DMS114 treated with DMSO at 0.1 percent for 48 hours (cell line): Measurements from ENCODE around the gene SYNM.

Source experiments
- DNase-seq: peaks from one replicate; lab custom pipeline; 2025; ENCODE audit not compliant: unreplicated experiment; lab: John Stamatoyannopoulos, UW

The SYNM gene

DNA sequence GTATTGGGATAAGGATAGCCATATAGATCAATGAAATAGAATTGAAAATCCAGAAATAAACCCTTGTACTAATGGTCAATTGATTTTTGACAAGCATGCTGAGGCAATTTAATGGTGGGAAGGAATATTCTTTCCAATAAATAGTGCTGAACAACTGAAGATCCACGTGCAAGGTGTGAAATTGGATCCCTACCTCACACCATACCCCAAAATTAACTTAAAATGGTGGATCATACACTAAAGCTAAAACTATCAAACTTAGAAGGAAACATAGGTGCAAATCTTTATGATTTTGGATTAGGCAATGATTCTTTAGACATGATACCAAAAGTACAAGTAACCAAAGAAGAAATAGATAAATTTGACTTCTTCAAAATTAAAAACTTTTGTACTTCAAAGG, 22.1 kb upstream of the SYNM start:
- no peak for DNase-seq

DNA sequence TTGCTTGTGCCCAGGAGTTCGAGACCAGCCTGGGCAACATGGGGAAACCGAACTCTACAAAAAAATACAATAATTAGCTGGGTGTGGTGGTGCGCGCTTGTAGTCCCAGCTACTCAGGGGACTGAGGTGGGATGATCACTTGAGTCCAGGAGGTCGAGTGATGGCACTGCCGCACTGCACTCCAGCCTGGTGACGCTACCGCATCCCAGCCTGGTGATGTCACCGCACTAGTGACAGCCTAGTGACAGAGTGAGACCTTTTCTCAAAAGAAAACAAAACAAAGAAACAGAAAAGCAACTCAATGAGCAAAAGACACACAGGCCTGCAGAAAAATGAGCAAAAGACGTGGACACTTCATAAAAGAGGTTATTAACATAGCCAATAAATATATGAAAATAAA, 19.9 kb upstream of the SYNM start:
- no peak for DNase-seq

- DNase-seq, result no peak
Measured at GRCh38 chr15:99085413-99086326, 19.2 kb upstream of the SYNM start.

- no peak for DNase-seq
Measured at GRCh38 chr15:99086327-99086667, 18.6 kb upstream of the SYNM start.

DNA sequence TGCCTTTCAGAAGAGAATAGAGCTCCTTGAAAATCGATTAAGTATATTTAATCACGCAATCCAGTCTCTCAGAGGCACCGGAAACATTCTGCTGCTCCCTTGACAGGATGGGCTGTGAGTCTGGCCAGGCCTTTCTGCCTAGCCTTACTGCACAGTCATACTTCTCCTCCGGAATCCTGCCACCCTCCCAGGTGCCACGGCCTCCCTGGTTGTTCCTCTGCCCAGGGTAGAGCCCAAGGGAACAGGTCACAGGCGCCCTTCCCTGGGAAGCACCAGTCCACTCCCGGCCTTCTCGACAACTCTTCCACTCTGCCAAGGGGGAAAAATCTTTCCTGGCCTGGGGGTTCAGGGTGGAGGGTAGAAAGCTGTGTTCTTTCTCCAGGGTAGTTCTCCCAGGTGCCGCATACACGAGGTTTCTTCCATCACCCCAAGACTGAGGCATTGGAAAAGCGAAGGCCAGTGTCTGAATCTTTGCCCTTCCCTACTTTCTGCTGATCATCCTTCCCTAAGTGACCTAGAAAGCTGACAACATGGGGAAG, 17.4 kb upstream of the SYNM start:
- no peak for DNase-seq

DNA sequence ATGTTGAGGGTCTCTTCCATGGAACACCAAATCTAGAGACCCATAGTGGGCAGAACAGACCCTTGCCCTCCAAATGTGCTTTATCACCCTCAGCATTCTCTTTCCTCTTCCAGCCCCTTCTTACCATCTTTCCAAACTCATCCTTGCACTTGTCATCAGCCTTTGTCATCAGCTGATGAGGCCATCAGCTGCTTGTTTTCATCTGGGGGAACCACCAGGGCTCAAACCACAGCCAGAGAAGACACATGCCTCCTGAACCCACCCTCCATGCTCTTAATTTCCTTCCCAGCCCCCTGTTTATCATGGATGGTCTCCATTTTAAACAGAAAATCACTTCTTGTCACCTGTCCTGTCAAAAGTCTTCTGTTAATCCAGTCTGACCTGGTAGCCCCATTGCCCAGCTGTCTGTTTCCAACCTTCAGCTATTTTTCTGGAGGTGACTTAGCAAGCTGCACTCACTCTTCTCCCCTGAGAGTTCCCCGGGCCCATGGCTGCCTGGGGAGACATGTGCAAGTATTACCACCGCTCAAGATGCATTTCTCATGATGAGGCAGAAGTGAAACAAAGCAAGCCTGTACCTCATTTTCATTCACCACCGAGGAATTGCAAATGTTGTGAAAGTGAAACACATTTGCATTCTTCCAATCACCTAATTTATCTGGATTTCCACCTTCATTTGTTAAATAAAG, 14.7 kb upstream of the SYNM start:
- no peak for DNase-seq

- DNase-seq, result no peak
Measured at GRCh38 chr15:99090938-99091337, 13.9 kb upstream of the SYNM start.

DNA sequence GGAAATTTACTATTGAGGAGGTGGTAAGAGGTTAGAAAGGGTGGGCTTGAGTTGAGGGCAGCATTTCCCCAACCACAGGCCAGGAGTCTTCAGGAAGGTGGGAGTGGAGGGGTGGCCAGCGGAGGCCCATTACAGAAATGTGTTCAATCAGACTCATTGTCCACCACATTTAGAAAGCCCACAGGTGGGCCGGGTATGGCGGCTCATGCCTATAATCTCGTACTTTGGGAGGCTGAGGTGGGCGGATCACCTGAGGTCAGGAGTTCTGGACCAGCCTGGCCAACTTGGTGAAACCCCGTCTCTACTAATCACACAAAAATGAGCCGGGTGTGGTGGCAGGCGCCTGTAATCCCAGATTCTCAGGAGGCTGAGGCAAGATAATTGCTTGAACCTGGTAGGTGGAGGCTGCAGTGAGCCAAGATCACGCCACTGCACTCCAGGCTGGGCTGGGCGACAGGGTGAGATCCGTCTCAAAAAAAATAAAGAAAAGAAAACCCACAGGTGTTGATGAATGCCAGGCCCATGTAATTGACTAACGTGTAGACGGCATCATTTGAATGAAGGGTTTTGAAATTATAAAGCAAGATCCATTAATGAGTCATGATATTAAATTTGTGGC, 12.2 kb upstream of the SYNM start:
- no peak for DNase-seq

- DNase-seq, result no peak
Measured at GRCh38 chr15:99095626-99096025, 9.3 kb upstream of the SYNM start.

DNA sequence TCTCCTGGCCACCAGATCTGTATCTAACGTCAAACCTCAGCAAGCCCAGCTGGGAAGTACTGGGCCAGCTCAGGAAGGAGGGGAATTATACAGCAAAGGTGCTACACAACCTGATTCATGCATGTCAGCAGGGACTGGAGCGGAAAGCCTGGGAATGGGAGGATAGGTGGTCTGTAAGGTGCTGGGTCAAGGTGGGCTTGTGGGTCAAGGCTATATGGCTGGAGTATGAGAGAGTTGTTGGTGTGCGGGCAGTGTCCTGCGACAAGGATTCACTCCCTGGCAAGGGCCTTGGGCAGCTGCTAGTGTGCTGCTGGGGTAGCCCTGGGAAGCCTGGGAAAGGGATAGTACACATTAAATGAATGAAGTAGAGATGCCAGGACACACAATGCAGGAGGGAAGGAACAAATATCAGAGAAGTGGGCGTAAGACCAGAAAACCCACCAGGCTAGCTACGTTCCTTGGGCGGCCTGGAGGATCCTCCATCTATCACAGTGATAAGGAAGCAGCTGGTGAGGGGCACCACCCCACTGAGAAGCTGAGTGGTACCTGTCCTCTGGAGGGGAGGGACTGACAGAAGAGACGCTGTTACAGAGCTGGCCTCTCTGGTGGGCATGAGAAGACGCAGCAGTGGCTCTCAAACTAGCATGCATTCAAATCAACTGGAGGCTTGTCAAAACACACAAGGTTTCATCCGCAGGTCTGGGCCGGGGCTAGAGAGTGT, 8.5 kb upstream of the SYNM start:
- DNase-seq, result no peak

GRCh38 chr15:99096894-99097426, 7.9 kb upstream of the SYNM start:
- no peak for DNase-seq

GRCh38 chr15:99097441-99098410, 7.2 kb upstream of the SYNM start:
- no peak for DNase-seq

- DNase-seq, result no peak
Measured at GRCh38 chr15:99098426-99098825, 6.5 kb upstream of the SYNM start.

DNA sequence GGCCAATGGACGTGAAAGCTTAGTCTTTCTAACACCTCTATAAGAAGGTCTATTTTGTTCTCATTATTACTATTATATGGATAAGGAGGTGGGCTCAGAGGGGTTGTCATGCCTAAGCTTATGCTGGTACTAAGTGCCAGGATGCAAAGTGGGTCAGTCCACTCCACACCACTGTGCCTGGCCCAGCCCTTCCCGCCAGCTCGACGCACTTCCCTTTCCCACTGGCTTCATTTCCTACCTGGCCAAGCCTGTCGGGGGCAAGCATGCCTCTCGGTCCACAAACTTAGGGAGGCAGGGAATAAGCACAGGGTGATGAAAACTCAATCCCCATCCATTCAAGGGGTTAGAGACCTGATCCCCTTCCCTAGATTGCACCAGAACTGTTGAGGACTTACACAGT, 5.9 kb upstream of the SYNM start:
- no peak for DNase-seq

GRCh38 chr15:99099661-99100060, 5.2 kb upstream of the SYNM start:
- no peak for DNase-seq

DNA sequence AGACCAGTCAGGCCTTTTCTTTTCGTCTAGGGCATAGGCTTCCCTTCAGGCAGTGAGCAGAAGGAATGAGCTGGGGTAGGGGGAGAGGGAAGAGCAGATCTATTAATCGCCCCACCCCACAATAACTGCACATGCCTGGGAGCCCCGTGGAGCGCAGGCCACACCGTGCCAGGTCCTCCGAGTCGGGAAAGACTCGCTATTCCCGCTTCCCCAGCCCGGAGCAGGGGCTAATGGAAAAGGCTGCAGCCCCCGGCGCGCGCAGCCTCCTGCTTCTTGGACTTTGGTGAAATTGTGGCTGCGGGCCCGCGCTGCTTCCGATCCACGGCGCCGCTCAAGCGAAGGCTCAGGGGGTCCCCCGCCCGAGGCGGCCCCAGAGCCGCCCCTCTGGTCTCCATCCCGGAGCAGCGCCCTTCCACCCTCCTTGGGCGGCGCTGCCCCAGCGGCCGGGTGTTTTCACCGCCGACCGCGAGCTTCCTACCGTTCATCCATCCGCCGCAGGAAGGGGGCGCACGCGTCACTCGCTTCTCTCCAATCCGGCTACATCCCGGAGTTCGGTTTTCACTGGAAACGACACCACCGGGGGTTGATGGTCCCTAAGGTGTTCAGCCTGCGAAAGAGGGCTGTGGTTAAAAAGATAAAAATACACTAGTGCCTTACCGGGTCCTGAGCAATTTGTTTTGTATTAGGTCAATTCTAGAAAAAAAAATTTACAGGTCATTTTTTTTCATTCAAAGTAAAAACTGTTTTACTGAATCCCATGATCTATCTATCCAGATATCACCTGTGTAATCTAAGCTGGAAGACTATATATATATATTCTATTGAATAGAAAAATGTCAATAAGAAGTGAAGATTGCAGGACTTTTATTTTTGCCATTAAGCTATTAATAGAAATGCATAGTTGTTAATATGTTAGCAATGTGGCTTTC, 4.4 kb upstream of the SYNM start:
- peak; percentile 80 for DNase-seq

- DNase-seq, result no peak
Measured at GRCh38 chr15:99101501-99101900, 3.4 kb upstream of the SYNM start.

DNA sequence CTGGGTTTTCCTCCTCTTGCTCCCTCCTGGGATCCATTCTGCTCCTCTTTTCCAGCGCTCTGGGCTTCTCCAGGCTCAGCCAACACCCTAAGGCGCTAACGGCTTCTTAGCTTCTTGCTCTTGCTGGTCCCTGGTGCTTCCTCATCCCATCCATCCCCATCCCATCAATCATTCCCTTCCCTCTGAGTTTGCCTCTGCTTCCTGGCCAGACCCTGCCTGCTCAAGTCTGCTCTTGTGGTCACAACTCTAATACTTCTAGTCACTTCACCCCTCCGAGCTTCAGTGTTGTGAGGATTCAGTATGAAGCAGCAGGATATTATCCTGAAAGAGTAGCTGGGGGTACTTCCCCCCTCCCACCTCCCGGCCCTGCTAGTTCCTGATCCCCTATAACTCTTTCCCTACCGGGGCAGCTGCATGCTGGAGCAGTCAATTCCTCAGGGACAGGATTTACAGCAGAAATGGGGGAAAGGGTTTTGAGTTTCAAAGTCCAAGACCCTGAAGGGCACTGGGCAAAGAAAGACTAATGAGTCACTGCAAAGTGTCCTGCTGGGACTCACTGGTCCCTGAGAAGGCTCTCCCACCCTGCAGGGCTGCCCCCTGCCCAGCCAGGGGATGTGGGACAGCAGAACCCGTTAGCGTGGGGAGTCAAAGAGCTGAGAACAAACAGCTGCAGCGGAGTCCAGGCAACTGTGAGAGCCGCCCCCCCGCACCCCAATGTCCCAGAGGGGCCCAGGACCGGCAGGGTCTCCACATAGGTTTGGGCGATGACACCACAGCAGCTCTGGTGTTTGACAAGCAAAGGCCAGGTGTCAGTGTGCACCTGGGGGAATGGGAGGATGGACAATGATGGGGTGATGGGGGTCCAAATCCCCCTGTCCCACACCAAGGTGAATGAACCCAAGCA, 2.3 kb upstream of the SYNM start:
- DNase-seq, result no peak
